Activated CD8-positive, alpha-beta memory T cell treated with anti-CD3 and anti-CD28 coated beads, Interleukin-2, amount 50 U/mL, for 1 hour (primary cell): ENCODE results near the gene NOA1.
A peak's percentile ranks its signal among the peaks of the same experiment; 100 is the strongest.

Experiments used
- DNase-seq: peaks from one replicate; pipeline ENCODE4 v3.0.0-alpha.2; 2020; ENCODE audit errors: extremely low read depth

NOA1 gene

GRCh38 chr4:56977321-56978012, at the start of gene NOA1:
NOA1 (minus strand) TSS chr4:56977606; CDS start chr4:56977585, 21 bp downstream.
- DNase-seq = peak; percentile 87

- no peak for DNase-seq
Measured at GRCh38 chr4:57023104-57023503, 45.7 kb upstream of the NOA1 start.

- DNase-seq = no peak
Measured at GRCh38 chr4:57020467-57021101, 43.2 kb upstream of the NOA1 start.

- DNase-seq = no peak
Measured at GRCh38 chr4:57018980-57019379, 41.6 kb upstream of the NOA1 start.

- no peak for DNase-seq
Measured at GRCh38 chr4:57013543-57014120, 36.2 kb upstream of the NOA1 start.

GRCh38 chr4:56999751-57000150, 22.3 kb upstream of the NOA1 start:
- no peak for DNase-seq

- no peak for DNase-seq
Measured at GRCh38 chr4:56995525-56995924, 18.1 kb upstream of the NOA1 start.

GRCh38 chr4:56990109-56990905, 12.9 kb upstream of the NOA1 start:
- no peak for DNase-seq

GRCh38 chr4:56986952-56987351, 9.5 kb upstream of the NOA1 start:
- no peak for DNase-seq

- no peak for DNase-seq
Measured at GRCh38 chr4:56986192-56986591, 8.8 kb upstream of the NOA1 start.

GRCh38 chr4:56981795-56982201, 4.4 kb upstream of the NOA1 start:
- no peak for DNase-seq

GRCh38 chr4:56979421-56980072, 2.1 kb upstream of the NOA1 start:
- DNase-seq = no peak

GRCh38 chr4:56978750-56979303, 1.4 kb upstream of the NOA1 start, which contains the start of gene POLR2B:
POLR2B (plus strand) TSS chr4:56978896; CDS start chr4:56978986, 90 bp downstream.
- peak; percentile 61 for DNase-seq

GRCh38 chr4:56976837-56977320, 527 bp downstream of the NOA1 start:
- DNase-seq = no peak

GRCh38 chr4:56976283-56976836, 1.0 kb downstream of the NOA1 start:
- no peak for DNase-seq

GRCh38 chr4:56973336-56973735, 4.1 kb downstream of the NOA1 start:
- no peak for DNase-seq

GRCh38 chr4:56972809-56973208, 4.6 kb downstream of the NOA1 start:
- DNase-seq = no peak

- DNase-seq = no peak
Measured at GRCh38 chr4:56972389-56972788, 5.0 kb downstream of the NOA1 start.

GRCh38 chr4:56971383-56971782, 6.0 kb downstream of the NOA1 start:
- no peak for DNase-seq

- no peak for DNase-seq
Measured at GRCh38 chr4:56961107-56961500, 16.3 kb downstream of the NOA1 start.

GRCh38 chr4:56959100-56959499, 18.3 kb downstream of the NOA1 start:
- DNase-seq = no peak
